ENCODE results near the gene TNFSF10. TPM values are rescaled to one million over a fixed set of nuclear protein-coding genes. Genes with fewer than 3 reads are reported as not detected.

TNFSF10 gene
- polyA plus RNA-seq, 1 experiment, result not detected

GRCh38 chr3:172562871-172563865 lies 39.9 kb upstream of the TNFSF10 start:
- H3K4me3 ChIP-seq (ENCODE audit: low read depth, low read length), result no peak overlapping the region
- POLR2A ChIA-PET, result no interaction called here

DNA sequence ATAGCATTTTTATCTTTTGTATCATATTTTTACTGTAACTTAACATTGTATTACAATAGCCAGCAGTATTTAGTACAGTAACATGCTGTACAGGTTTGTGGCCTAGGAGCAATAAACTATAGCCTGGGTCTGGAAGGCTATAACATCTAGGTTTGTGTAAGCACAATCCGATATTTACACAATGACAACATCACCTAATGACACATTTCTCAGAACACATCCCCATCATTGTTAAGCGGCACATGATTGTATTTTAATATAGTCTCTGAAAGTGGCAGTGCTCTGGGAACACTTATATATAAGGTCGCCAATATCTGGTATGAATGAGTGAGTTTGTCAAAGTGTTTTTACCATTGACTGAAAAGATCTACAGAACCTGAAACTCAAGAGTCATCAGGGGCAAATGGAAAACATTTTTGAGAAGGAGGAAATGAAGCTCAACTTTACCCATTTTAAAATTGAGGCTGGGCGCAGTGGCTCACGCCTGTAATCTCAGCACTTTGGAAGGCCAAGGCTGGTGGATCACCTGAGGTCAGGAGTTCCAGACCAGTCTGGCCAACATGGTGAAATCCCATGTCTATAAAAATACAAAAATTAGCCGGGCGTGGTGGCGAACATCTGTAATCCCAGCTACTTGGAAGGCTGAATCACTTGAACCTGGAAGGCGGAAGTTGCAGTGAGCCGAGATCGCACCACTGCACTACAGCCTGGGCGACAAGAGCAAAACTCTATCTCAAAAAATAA lies 38.8 kb upstream of the TNFSF10 start:
- no peak for TF ChIP-seq CTCF (IDR thresholded peaks at IDR 0.05; ENCODE audit: insufficient read depth, low read depth, low read length)
- no peak for DNase-seq (ENCODE audit: low read depth)
- 0 out of 2 replicates have a peak, but pooled peaks cover 2% of the 10 kb centered on the region for H3K27me3 ChIP-seq (ENCODE audit: control insufficient read depth, insufficient read depth, low read length)
- no peak overlapping the region for H3K4me3 ChIP-seq (ENCODE audit: low read depth, low read length)
- ChIA-PET POLR2A (no interaction called here), CTCF (interaction anchor here (0.6 to 0.9 kb wide), 2 partner anchors 16 to 112 kb away, joined by 3 read pairs; no protein-coding TSS in a partner anchor)
- H3K36me3 ChIP-seq (ENCODE audit: control insufficient read depth, insufficient read depth, low read length), result no peaks in the 10 kb centered on the region

More at GRCh38 chr3:172562871-172563865, 39.9 kb upstream of the TNFSF10 start:
- H3K27me3 ChIP-seq (ENCODE audit: control insufficient read depth, insufficient read depth, low read length), result no peaks in the 10 kb centered on the region
- peak; percentile 75 for DNase-seq (ENCODE audit: low read depth)
- no peaks in the 10 kb centered on the region for H3K36me3 ChIP-seq (ENCODE audit: control insufficient read depth, insufficient read depth, low read length)
- CTCF ChIA-PET, result no interaction called here
- no peak for TF ChIP-seq CTCF (IDR thresholded peaks at IDR 0.05; ENCODE audit: insufficient read depth, low read depth, low read length)

- H3K27me3 ChIP-seq (ENCODE audit: control insufficient read depth, insufficient read depth, low read length), result 0 out of 2 replicates have a peak, but pooled peaks cover 2% of the 10 kb centered on the region
- ChIA-PET POLR2A (no interaction called here), CTCF (interaction anchor here (1.6 kb wide), 1 partner anchor 83 kb away, joined by 4 read pairs; no protein-coding TSS in a partner anchor)
- H3K4me3 ChIP-seq (ENCODE audit: low read depth, low read length), result no peak overlapping the region
- no peaks in the 10 kb centered on the region for H3K36me3 ChIP-seq (ENCODE audit: control insufficient read depth, insufficient read depth, low read length)
- no peak for DNase-seq (ENCODE audit: low read depth)
- no peak for TF ChIP-seq CTCF (IDR thresholded peaks at IDR 0.05; ENCODE audit: insufficient read depth, low read depth, low read length)
These were observed 37.4 kb upstream of the TNFSF10 start for GRCh38 chr3:172560586-172560985.

DNA sequence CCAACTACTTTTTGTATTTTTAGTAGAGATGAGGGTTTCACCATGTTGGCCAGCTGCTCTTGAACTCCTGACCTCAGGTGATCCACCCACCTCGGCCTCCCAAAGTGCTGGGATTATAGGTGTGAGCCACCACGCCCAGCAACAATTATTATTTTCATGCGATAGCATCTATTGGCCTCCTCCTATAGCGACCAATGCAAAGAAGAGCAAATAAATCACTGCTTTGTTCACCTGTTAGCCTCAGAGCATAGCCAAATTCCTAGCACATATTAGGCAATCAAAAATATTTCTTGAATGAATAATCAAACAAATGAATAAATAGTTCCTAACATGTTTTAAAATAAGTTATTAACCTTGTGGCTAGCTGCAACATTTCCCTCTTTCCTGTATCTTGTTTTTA lies 36.8 kb upstream of the TNFSF10 start:
- H3K27me3 ChIP-seq (ENCODE audit: control insufficient read depth, insufficient read depth, low read length), result 0 out of 2 replicates have a peak, but pooled peaks cover 2% of the 10 kb centered on the region
- H3K4me3 ChIP-seq (ENCODE audit: low read depth, low read length), result no peak overlapping the region
- no peaks in the 10 kb centered on the region for H3K36me3 ChIP-seq (ENCODE audit: control insufficient read depth, insufficient read depth, low read length)
- no peak for DNase-seq (ENCODE audit: low read depth)
- POLR2A ChIA-PET, result no interaction called here
- TF ChIP-seq CTCF (IDR thresholded peaks at IDR 0.05; ENCODE audit: insufficient read depth, low read depth, low read length), result no peak
- CTCF ChIA-PET, result interaction anchor here (1.6 kb wide), 1 partner anchor 83 kb away, joined by 4 read pairs; no protein-coding TSS in a partner anchor

DNA sequence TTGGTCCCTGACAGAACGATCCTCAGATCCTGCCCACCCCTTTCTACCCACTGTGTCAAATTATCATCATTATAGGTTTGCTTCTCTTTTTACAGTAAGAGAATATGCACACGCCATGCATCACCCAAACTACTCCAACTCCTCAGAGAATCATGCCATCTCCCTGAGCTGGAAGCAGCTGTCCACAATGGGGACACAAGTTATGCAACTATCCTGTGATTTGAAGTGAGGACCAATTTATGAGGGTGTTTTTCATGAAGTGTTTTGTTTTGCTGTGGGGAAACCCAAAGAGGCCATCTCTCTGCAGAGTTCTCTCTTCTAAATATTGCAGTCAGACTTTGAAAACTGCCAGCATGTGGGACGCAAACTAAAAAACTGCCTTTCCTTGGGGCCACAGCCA lies 35.8 kb upstream of the TNFSF10 start:
- 0 out of 2 replicates have a peak, but pooled peaks cover 2% of the 10 kb centered on the region for H3K27me3 ChIP-seq (ENCODE audit: control insufficient read depth, insufficient read depth, low read length)
- CTCF ChIA-PET, result no interaction called here
- no peak for TF ChIP-seq CTCF (IDR thresholded peaks at IDR 0.05; ENCODE audit: insufficient read depth, low read depth, low read length)
- POLR2A ChIA-PET, result no interaction called here
- no peak overlapping the region for H3K4me3 ChIP-seq (ENCODE audit: low read depth, low read length)
- H3K36me3 ChIP-seq (ENCODE audit: control insufficient read depth, insufficient read depth, low read length), result no peaks in the 10 kb centered on the region
- no peak for DNase-seq (ENCODE audit: low read depth)

All from BJ (cell line).